Ovary (tissue), 9 donors: Measurements from ENCODE around the gene CERK. TPM values are rescaled to one million over a fixed set of nuclear protein-coding genes. Genes with fewer than 3 reads are reported as not detected.

ENCODE experiments used
- DNase-seq, 5 donors: peaks; one replicate each; pipeline ENCODE4 v3.0.0-alpha.2; 2019 to 2020
- H3K27ac ChIP-seq, 2 donors: fragments of 200-600 bp; one replicate each; pipeline versions ENCODE4 v1.5.1 to v1.8.0; 2019 to 2022
- H3K27me3 ChIP-seq: fragments of 200-600 bp; one replicate; pipeline ENCODE4 v1.8.0; 2022
- H3K36me3 ChIP-seq: fragments of 200-600 bp; sonication (generic); one replicate; pipeline ENCODE4 v1.5.1; 2019
- H3K4me1 ChIP-seq: one replicate; pipeline ENCODE4 v1.8.1; 2013; ENCODE audit warnings: mild to moderate bottlenecking, moderate library complexity; ENCODE audit not compliant: insufficient read depth
- H3K4me3 ChIP-seq: fragments of 200-600 bp; sonication (generic); one replicate; pipeline ENCODE4 v1.5.1; 2017
- H3K9me3 ChIP-seq, 2 donors: fragments of 200-600 bp in 1 of 2; sonication (generic) in 1 of 2; one replicate each; pipeline versions ENCODE4 v1.5.1 to v1.8.1; 2013 to 2019; ENCODE audit warnings: mild to moderate bottlenecking in 1 of 2, moderate library complexity in 1 of 2
- CTCF ChIP-seq, 3 donors: fragments of 450-650 bp in 2 of 3; fragments of 200-600 bp in 1 of 3; IDR thresholded peaks; one replicate each; pipeline versions ENCODE4 v1.5.1 to v1.8.0; 2016 to 2022; ENCODE audit warnings: antibody characterized with exemption in 3 of 3, mild to moderate bottlenecking in 1 of 3
- EP300 ChIP-seq: sonication (generic); formaldehyde crosslinking; IDR thresholded peaks from one replicate; pipeline ENCODE4 v1.6.1; 2017; ENCODE audit warnings: antibody characterized with exemption
- POLR2A ChIP-seq: fragments of 450-650 bp; IDR thresholded peaks from one replicate; pipeline ENCODE4 v1.6.1; 2017; ENCODE audit warnings: antibody characterized with exemption, mild to moderate bottlenecking, moderate library complexity
- WGBS, 3 donors: extraction: QIAGEN DNeasy Blood & Tissue Kit in 1 of 3; methylation state at CpG; one replicate each; pipeline versions ENCODE4 v1.1.5 to v1.1.7; 2013 to 2017; 5-methylcytosine and 5-hydroxymethylcytosine counted together
- intact Hi-C, 4 donors: fragments of 100-400 bp; cut with DNase I; formaldehyde crosslinking; loops; one replicate each; pipeline versions ENCODE4 v1.11.0 to v1.15.1; 2022 to 2023
- polyA plus RNA-seq, 2 donors: library from polyadenylated mRNA; stranded (reverse); fragments of 200-250 nt in 1 of 2; fragments of 350-450 nt in 1 of 2; fragmentation: Illumina TruSeq in 1 of 2; extraction: RNeasy Lipid Tissue Mini Kit (QIAGEN cat#74804) in 1 of 2; gene quantifications; one replicate each; pipeline ENCODE4 v1.2.3, GENCODE V29; 2013 to 2014
- total RNA-seq, 7 donors: library from RNA; depleted of rRNA in 2 of 7; stranded (reverse); fragments of >200 nt in 2 of 7; fragmentation: NEBNext Ultra II Directional in 3 of 7; extraction: Animal tissue kit (Norgen Biotek cat#: 25700) in 3 of 7; gene quantifications; one replicate each; pipeline versions ENCODE4 v1.1.0 to v1.2.4, GENCODE V29; 2016 to 2023
- donor health status: DM: no; HTN: no; CAD: no; lungs with moderate emphysema.
- donor health status: DM: no; HTN: no; CAD: no.
- donor health status: Bipolar disorder and iron deficiency.
- donor health status: DM: yes; HTN: yes; CAD: no.
- donor health status: DM: no; HTN: no; CAD: no.
- donor health status: DM: yes; HTN: yes; CAD: no.

The CERK gene
- total and polyA plus RNA-seq, 9 donors = 27.1 to 71.1 (median 46.8) TPM

GRCh38 chr22:46669201-46669600, 68.9 kb downstream of the CERK start:
- intact Hi-C loops = loop anchor here in 1 of 4 donors (10.0 kb wide), 1 partner anchor 94 kb away; no protein-coding TSS in a partner anchor
- DNase-seq = no peak
- no peak overlapping the region for H3K27ac ChIP-seq
- TF ChIP-seq POLR2A (no peak), CTCF (IDR thresholded peaks at IDR 0.05) (no peak), EP300 (no peak)
- no peaks in the 10 kb centered on the region for H3K4me1 ChIP-seq
- H3K27me3 ChIP-seq = no peaks in the 10 kb centered on the region
- no peaks in the 10 kb centered on the region for H3K36me3 ChIP-seq
- H3K4me3 ChIP-seq = no peak overlapping the region
- no peaks in the 10 kb centered on the region for H3K9me3 ChIP-seq
- 86 to 89% (median 88%) methylated on average over 9 of the region's 9 CpGs for WGBS, 3 donors

GRCh38 chr22:46668116-46668515, 69.9 kb downstream of the CERK start:
- Histone ChIP-seq H3K36me3 (no peaks in the 10 kb centered on the region), H3K4me3 (no peak overlapping the region), H3K27ac (no peak overlapping the region), H3K4me1 (no peaks in the 10 kb centered on the region), H3K9me3 (no peaks in the 10 kb centered on the region), H3K27me3 (no peaks in the 10 kb centered on the region)
- WGBS, 3 donors = 67 to 76% (median 71%) methylated on average over 24 of the region's 24 CpGs
- no peak for DNase-seq
- intact Hi-C loops = loop anchor here in 1 of 4 donors (10.0 kb wide), 1 partner anchor 93 kb away; no protein-coding TSS in a partner anchor
- TF ChIP-seq CTCF (IDR thresholded peaks at IDR 0.05) (no peak), POLR2A (no peak)

- Histone ChIP-seq H3K36me3 (no peaks in the 10 kb centered on the region), H3K4me3 (no peak overlapping the region), H3K4me1 (no peaks in the 10 kb centered on the region), H3K27me3 (no peaks in the 10 kb centered on the region), H3K27ac (no peak overlapping the region), H3K9me3 (no peaks in the 10 kb centered on the region)
- 93% methylated on average over 10 of the region's 10 CpGs for WGBS, 3 donors
- TF ChIP-seq CTCF (IDR thresholded peaks at IDR 0.05) = no peak
- DNase-seq = no peak
- intact Hi-C loops = loop anchor here in 1 of 4 donors (10.0 kb wide), 1 partner anchor 92 kb away; no protein-coding TSS in a partner anchor
These were observed 70.8 kb downstream of the CERK start for GRCh38 chr22:46667245-46667623.

GRCh38 chr22:46666577-46667244, 71.3 kb downstream of the CERK start:
- 94 to 96% (median 96%) methylated on average over 17 of the region's 17 CpGs for WGBS, 3 donors
- no peaks in the 10 kb centered on the region for H3K36me3 ChIP-seq
- no peak overlapping the region for H3K27ac ChIP-seq
- no peak for DNase-seq
- intact Hi-C loops = loop anchor here in 1 of 4 donors (10.0 kb wide), 1 partner anchor 92 kb away; no protein-coding TSS in a partner anchor
- no peaks in the 10 kb centered on the region for H3K27me3 ChIP-seq
- H3K4me3 ChIP-seq = no peak overlapping the region
- no peaks in the 10 kb centered on the region for H3K4me1 ChIP-seq
- no peak for TF ChIP-seq EP300
- TF ChIP-seq POLR2A = no peak
- TF ChIP-seq CTCF (IDR thresholded peaks at IDR 0.05) = no peak
- no peaks in the 10 kb centered on the region for H3K9me3 ChIP-seq
